Measurements from ENCODE around the gene BET1. TPM values are rescaled to one million over a fixed set of nuclear protein-coding genes. Genes with fewer than 3 reads are reported as not detected.

Gene BET1
- total RNA-seq, 1 experiment from 2014 or later: 17.2 TPM

DNA sequence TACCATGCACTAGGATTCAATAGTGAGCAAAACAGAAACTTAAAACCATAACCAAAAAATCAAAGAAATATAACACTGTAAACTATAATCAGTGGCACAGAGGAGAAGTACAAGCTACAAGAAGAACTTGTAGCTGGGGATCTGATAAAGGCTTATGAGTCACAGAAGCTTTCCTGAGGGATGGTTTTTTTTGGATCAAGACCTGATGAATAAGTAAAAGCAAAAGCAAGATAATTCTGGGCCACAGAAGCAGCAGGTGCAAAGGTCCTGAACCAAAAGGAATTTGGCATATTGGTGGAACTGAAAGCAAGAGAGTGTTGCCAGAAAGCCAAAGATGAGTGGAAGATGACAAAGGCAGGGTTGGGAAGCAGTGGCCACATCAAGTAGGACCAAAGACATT is 37.4 kb upstream of the BET1 start:
- Histone ChIP-seq H3K27me3 (ENCODE audit: insufficient read depth, low read length) (peaks cover 20% of the 10 kb centered on the region; the same call in 1 of the 2 replicates), H3K4me1 (ENCODE audit: control insufficient read depth in 1 of 2, insufficient read depth in 2 of 2, low read length in 2 of 2) (no peaks in the 10 kb centered on the region), H3K4me2 (ENCODE audit: low read length) (no peak overlapping the region), H3K9me2 (ENCODE audit: insufficient read depth) (no peaks in the 10 kb centered on the region), H2AFZ (ENCODE audit: low read depth, low read length, poor library complexity, severe bottlenecking) (no peak overlapping the region), H3K36me3 (ENCODE audit: control insufficient read depth in 1 of 2, insufficient read depth in 2 of 2, low read length in 2 of 2) (no peaks in the 10 kb centered on the region), H3K4me3 (replicated peaks in 1 of 2; ENCODE audit: low read depth in 1 of 2, low read length in 2 of 2) (no peak overlapping the region), H3K9ac (ENCODE audit: low read length) (no peak overlapping the region), H3K9me3 (ENCODE audit: control insufficient read depth in 1 of 2, insufficient read depth in 1 of 2, low read depth in 1 of 2, low read length in 2 of 2) (no peaks in the 10 kb centered on the region), H3K27ac (ENCODE audit: low read depth, low read length) (no peak overlapping the region), H4K20me1 (ENCODE audit: insufficient read depth) (no peaks in the 10 kb centered on the region), H3K79me2 (ENCODE audit: insufficient read depth, low read length) (no peaks in the 10 kb centered on the region)
- DNase-seq (ENCODE audit: low read depth, low spot score): no peak
- ChIA-PET CTCF (no interaction called here), POLR2A (no interaction called here), RAD21 (ENCODE audit: low non-redundant PET in 1 of 2, low total read pairs in 2 of 2, uncharacterized antibody in 2 of 2, unreplicated experiment in 2 of 2) (no interaction called here)
- BruUV-seq (replicated peaks): no TSS peak
- intact Hi-C loops (cut with micrococcal nuclease): no loop called here
- TF ChIP-seq SIN3A (IDR thresholded peaks at IDR 0.05; ENCODE audit: low read depth): no peak
- TF ChIP-seq POLR2AphosphoS5 (IDR thresholded peaks at IDR 0.05; ENCODE audit: low read depth, low read length): no peak
- no peak for ATAC-seq

DNA sequence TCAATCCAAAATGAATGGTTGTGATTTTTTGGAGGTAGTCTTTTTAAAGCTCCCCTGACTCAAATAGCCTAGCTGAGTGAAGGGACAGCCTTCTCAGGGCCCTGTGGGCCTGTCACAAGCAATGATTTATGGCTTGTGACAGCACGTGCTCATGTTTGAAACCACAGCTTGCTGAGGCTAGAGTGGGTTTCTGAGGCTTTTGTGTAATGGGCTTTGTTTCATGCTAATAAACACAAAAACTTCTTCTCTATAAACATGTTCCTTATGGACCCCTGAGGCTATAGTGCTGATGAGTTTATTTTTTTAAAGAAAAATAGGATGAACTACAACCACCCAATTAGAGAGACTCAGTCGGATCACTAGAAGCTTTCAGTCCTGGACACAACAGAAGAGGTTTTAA is 36.1 kb upstream of the BET1 start:
- ATAC-seq (no peak), DNase-seq (ENCODE audit: low read depth, low spot score) (no peak)
- Histone ChIP-seq H3K27ac (ENCODE audit: low read depth, low read length) (no peak overlapping the region), H3K9ac (ENCODE audit: low read length) (no peak overlapping the region), H3K27me3 (ENCODE audit: insufficient read depth, low read length) (peaks cover 15% of the 10 kb centered on the region; the same call in 1 of the 2 replicates), H3K79me2 (ENCODE audit: insufficient read depth, low read length) (no peaks in the 10 kb centered on the region), H4K20me1 (ENCODE audit: insufficient read depth) (no peaks in the 10 kb centered on the region), H3K4me1 (ENCODE audit: control insufficient read depth in 1 of 2, insufficient read depth in 2 of 2, low read length in 2 of 2) (no peaks in the 10 kb centered on the region), H3K36me3 (ENCODE audit: control insufficient read depth in 1 of 2, insufficient read depth in 2 of 2, low read length in 2 of 2) (no peaks in the 10 kb centered on the region), H3K9me3 (ENCODE audit: control insufficient read depth in 1 of 2, insufficient read depth in 1 of 2, low read depth in 1 of 2, low read length in 2 of 2) (no peaks in the 10 kb centered on the region), H3K9me2 (ENCODE audit: insufficient read depth) (no peaks in the 10 kb centered on the region), H2AFZ (ENCODE audit: low read depth, low read length, poor library complexity, severe bottlenecking) (no peak overlapping the region), H3K4me2 (ENCODE audit: low read length) (no peak overlapping the region), H3K4me3 (replicated peaks in 1 of 2; ENCODE audit: low read depth in 1 of 2, low read length in 2 of 2) (no peak overlapping the region)
- POLR2A ChIA-PET: no interaction called here
- CTCF ChIA-PET: no interaction called here
- intact Hi-C loops (cut with micrococcal nuclease): no loop called here
- RAD21 ChIA-PET (ENCODE audit: low non-redundant PET in 1 of 2, low total read pairs in 2 of 2, uncharacterized antibody in 2 of 2, unreplicated experiment in 2 of 2): interaction anchor here in 1 of 2 experiments (0.5 kb wide), 1 partner anchor 49 kb away, joined by 3 read pairs; no protein-coding TSS in a partner anchor
- no TSS peak for BruUV-seq (replicated peaks)
- TF ChIP-seq ZNF274 (IDR thresholded peaks at IDR 0.05; ENCODE audit: low read depth, low read length) (no peak), FOSL1 (IDR thresholded peaks at IDR 0.05; ENCODE audit: low read depth) (no peak), SP1 (IDR thresholded peaks at IDR 0.05; ENCODE audit: low read depth) (no peak), JUND (IDR thresholded peaks at IDR 0.05) (no peak), RAD21 (IDR thresholded peaks at IDR 0.05; ENCODE audit: low read depth) (no peak), POLR2A (IDR thresholded peaks at IDR 0.05; ENCODE audit: borderline replicate concordance, extremely low read depth, insufficient read depth, insufficient read length) (no peak), TCF7L2 (IDR thresholded peaks at IDR 0.05; ENCODE audit: borderline replicate concordance, extremely low read depth, insufficient read depth, insufficient read length) (no peak), POLR2AphosphoS5 (IDR thresholded peaks at IDR 0.05; ENCODE audit: low read depth, low read length) (no peak), CBX3 (IDR thresholded peaks at IDR 0.05; ENCODE audit: low read depth) (no peak), SIN3A (IDR thresholded peaks at IDR 0.05; ENCODE audit: low read depth) (no peak), YY1 (IDR thresholded peaks at IDR 0.05; ENCODE audit: extremely low read depth, insufficient replicate concordance, low read depth, low read length) (no peak), ELF1 (IDR thresholded peaks at IDR 0.05; ENCODE audit: borderline replicate concordance, low read depth) (no peak), SRF (IDR thresholded peaks at IDR 0.05; ENCODE audit: low read depth) (no peak), EZH2phosphoT487 (IDR thresholded peaks at IDR 0.05; ENCODE audit: borderline replicate concordance) (no peak)
- TF ChIP-seq, protein P1, sequence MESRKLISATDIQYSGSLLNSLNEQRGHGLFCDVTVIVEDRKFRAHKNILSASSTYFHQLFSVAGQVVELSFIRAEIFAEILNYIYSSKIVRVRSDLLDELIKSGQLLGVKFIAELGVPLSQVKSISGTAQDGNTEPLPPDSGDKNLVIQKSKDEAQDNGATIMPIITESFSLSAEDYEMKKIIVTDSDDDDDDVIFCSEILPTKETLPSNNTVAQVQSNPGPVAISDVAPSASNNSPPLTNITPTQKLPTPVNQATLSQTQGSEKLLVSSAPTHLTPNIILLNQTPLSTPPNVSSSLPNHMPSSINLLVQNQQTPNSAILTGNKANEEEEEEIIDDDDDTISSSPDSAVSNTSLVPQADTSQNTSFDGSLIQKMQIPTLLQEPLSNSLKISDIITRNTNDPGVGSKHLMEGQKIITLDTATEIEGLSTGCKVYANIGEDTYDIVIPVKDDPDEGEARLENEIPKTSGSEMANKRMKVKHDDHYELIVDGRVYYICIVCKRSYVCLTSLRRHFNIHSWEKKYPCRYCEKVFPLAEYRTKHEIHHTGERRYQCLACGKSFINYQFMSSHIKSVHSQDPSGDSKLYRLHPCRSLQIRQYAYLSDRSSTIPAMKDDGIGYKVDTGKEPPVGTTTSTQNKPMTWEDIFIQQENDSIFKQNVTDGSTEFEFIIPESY (IDR thresholded peaks at IDR 0.05; ENCODE audit: extremely low read depth, insufficient replicate concordance, low read length): no peak
- TF ChIP-seq, protein P2, sequence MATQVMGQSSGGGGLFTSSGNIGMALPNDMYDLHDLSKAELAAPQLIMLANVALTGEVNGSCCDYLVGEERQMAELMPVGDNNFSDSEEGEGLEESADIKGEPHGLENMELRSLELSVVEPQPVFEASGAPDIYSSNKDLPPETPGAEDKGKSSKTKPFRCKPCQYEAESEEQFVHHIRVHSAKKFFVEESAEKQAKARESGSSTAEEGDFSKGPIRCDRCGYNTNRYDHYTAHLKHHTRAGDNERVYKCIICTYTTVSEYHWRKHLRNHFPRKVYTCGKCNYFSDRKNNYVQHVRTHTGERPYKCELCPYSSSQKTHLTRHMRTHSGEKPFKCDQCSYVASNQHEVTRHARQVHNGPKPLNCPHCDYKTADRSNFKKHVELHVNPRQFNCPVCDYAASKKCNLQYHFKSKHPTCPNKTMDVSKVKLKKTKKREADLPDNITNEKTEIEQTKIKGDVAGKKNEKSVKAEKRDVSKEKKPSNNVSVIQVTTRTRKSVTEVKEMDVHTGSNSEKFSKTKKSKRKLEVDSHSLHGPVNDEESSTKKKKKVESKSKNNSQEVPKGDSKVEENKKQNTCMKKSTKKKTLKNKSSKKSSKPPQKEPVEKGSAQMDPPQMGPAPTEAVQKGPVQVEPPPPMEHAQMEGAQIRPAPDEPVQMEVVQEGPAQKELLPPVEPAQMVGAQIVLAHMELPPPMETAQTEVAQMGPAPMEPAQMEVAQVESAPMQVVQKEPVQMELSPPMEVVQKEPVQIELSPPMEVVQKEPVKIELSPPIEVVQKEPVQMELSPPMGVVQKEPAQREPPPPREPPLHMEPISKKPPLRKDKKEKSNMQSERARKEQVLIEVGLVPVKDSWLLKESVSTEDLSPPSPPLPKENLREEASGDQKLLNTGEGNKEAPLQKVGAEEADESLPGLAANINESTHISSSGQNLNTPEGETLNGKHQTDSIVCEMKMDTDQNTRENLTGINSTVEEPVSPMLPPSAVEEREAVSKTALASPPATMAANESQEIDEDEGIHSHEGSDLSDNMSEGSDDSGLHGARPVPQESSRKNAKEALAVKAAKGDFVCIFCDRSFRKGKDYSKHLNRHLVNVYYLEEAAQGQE (IDR thresholded peaks at IDR 0.05; ENCODE audit: low read depth): no peak
- TF ChIP-seq, protein P3, sequence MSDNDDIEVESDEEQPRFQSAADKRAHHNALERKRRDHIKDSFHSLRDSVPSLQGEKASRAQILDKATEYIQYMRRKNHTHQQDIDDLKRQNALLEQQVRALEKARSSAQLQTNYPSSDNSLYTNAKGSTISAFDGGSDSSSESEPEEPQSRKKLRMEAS (IDR thresholded peaks at IDR 0.05): no peak

Data from HCT116 (cell line).